Type B pancreatic cell (in vitro differentiated cells): ENCODE measurements around the gene G3BP1. TPM values are rescaled to one million over a fixed set of nuclear protein-coding genes. Genes with fewer than 3 reads are reported as not detected.
"Not testable (repeated sequence)": the region's sequence is repeated elsewhere in the genome, so short reads cannot be mapped to it uniquely, and the experiment has no call there.

Experiments used
- DNase-seq: peaks from one replicate; pipeline ENCODE4 v3.0.0; 2021; ENCODE audit warnings: mixed read lengths; ENCODE audit not compliant: unreplicated experiment; ENCODE audit errors: extremely low spot score
- H3K27ac Mint-ChIP-seq: 2 replicates; pipeline ENCODE4 v1.8.0; 2021; ENCODE audit warnings: mild to moderate bottlenecking, mixed read lengths
- H3K27me3 Mint-ChIP-seq: 2 replicates; pipeline ENCODE4 v1.8.0; 2021; ENCODE audit warnings: mixed read lengths
- H3K36me3 Mint-ChIP-seq: 2 replicates; pipeline ENCODE4 v1.8.0; 2021; ENCODE audit warnings: mixed read lengths
- H3K4me1 Mint-ChIP-seq: one replicate; pipeline ENCODE4 v1.8.0; 2021; ENCODE audit warnings: mixed read lengths; ENCODE audit not compliant: unreplicated experiment
- H3K4me3 Mint-ChIP-seq: 2 replicates; pipeline ENCODE4 v1.8.0; 2021; ENCODE audit warnings: mild to moderate bottlenecking, mixed read lengths
- H3K9me3 Mint-ChIP-seq: 2 replicates; pipeline ENCODE4 v1.8.0; 2021; ENCODE audit warnings: mixed read lengths
- total RNA-seq: library from RNA; stranded (reverse); gene quantifications from 2 replicates; pipeline ENCODE4 v1.2.1, GENCODE V29; 2021; ENCODE audit warnings: low replicate concordance
- TF ChIP-seq, protein P1 (sequence below): fragments of 200-600 bp; sonication (generic); conservative IDR thresholded peaks from 2 replicates; pipeline ENCODE4 v1.5.0; 2021; ENCODE audit warnings: antibody characterized with exemption, mild to moderate bottlenecking

Gene G3BP1
- total RNA-seq, 1 donor from 2014 or later = 241 TPM

GRCh38 chr5:151856861-151857260, 85.1 kb downstream of the G3BP1 start:
- Mint-ChIP-seq H3K27ac (no peak overlapping the region), H3K36me3 (no peaks in the 10 kb centered on the region), H3K27me3 (no peaks in the 10 kb centered on the region), H3K4me3 (no peak overlapping the region), H3K9me3 (peaks cover 3% of the 10 kb centered on the region), H3K4me1 (no peaks in the 10 kb centered on the region)
- TF ChIP-seq, protein P1, sequence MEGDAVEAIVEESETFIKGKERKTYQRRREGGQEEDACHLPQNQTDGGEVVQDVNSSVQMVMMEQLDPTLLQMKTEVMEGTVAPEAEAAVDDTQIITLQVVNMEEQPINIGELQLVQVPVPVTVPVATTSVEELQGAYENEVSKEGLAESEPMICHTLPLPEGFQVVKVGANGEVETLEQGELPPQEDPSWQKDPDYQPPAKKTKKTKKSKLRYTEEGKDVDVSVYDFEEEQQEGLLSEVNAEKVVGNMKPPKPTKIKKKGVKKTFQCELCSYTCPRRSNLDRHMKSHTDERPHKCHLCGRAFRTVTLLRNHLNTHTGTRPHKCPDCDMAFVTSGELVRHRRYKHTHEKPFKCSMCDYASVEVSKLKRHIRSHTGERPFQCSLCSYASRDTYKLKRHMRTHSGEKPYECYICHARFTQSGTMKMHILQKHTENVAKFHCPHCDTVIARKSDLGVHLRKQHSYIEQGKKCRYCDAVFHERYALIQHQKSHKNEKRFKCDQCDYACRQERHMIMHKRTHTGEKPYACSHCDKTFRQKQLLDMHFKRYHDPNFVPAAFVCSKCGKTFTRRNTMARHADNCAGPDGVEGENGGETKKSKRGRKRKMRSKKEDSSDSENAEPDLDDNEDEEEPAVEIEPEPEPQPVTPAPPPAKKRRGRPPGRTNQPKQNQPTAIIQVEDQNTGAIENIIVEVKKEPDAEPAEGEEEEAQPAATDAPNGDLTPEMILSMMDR = no peak
- DNase-seq = no peak

- H3K27me3 Mint-ChIP-seq, H3K9me3 Mint-ChIP-seq, H3K4me3 Mint-ChIP-seq, H3K27ac Mint-ChIP-seq, H3K36me3 Mint-ChIP-seq, DNase-seq, H3K4me1 Mint-ChIP-seq: not testable (repeated sequence)
Observed at GRCh38 chr5:151860867-151861266, 89.1 kb downstream of the G3BP1 start.

Other genes starting within 250 kb of the G3BP1 start
- 0.80 and 1.5 TPM in 2 replicates for gene FAT2, start 180.6 kb upstream of the G3BP1 start, total RNA-seq
- 454 and 973 TPM in 2 replicates for gene SPARC, start 85.0 kb upstream of the G3BP1 start, total RNA-seq
- gene ATOX1, start 13.3 kb upstream of the G3BP1 start, total RNA-seq = 81.0 and 110 TPM in 2 replicates
- 0.39 and 0.79 TPM in 2 replicates for gene GLRA1, start 152.9 kb downstream of the G3BP1 start, total RNA-seq